Endothelial cell of umbilical vein (primary cell): Measurements from ENCODE around the gene CHIT1.

Experiments used
- MYC ChIP-seq: IDR thresholded peaks from one replicate; pipeline ENCODE4 v1.6.1; 2011; ENCODE audit warnings: mild to moderate bottlenecking, low read depth, low read length
- POLR2A ChIP-seq: IDR thresholded peaks from 2 replicates; pipeline ENCODE4 v1.6.1; 2012; ENCODE audit warnings: low read depth, mild to moderate bottlenecking, control low read depth, low read length
- POLR2AphosphoS5 ChIP-seq: IDR thresholded peaks from 2 replicates; pipeline ENCODE4 v1.6.1; 2012; ENCODE audit warnings: low read depth, mild to moderate bottlenecking, control low read depth, low read length, moderate library complexity; ENCODE audit not compliant: insufficient read depth
- TF ChIP-seq, protein P1 (sequence below), 2 donors: IDR thresholded peaks; 1 replicate in 1 of 2; 2 replicates in 1 of 2; pipeline ENCODE4 v1.5.1; 2011; ENCODE audit warnings: low read length in 2 of 2, mild to moderate bottlenecking in 2 of 2, moderate library complexity in 2 of 2, control low read depth in 1 of 2, inconsistent platforms in 1 of 2, low read depth in 1 of 2; ENCODE audit not compliant: insufficient read depth in 1 of 2; ENCODE audit errors: extremely low read depth in 1 of 2
- TF ChIP-seq, protein P2 (sequence below): IDR thresholded peaks from 2 replicates; pipeline ENCODE4 v1.6.1; 2011; ENCODE audit not compliant: insufficient read depth, insufficient read length

DNA sequence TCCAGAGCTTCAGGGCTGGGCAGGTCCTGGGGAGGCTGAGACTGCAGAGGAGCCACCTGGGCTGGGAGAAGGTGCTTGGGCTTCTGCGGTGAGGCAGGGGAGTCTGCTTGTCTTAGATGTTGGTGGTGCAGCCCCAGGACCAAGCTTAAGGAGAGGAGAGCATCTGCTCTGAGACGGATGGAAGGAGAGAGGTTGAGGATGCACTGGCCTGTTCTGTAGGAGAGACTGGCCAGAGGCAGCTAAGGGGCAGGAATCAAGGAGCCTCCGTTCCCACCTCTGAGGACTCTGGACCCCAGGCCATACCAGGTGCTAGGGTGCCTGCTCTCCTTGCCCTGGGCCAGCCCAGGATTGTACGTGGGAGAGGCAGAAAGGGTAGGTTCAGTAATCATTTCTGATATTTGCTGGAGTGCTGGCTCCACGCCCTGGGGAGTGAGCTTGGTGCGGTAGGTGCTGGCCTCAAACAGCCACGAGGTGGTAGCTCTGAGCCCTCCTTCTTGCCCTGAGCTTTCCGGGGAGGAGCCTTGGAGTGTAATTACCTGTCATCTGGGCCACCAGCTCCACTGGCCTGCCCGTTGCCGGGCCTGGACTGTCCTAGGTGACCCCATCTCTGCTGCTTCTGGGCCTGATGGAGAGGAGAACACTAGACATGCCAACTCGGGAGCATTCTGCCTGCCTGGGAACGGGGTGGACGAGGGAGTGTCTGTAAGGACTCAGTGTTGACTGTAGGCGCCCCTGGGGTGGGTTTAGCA is 63.1 kb downstream of the CHIT1 start:
- TF ChIP-seq POLR2A (no peak), POLR2AphosphoS5 (no peak), MYC (no peak)
- TF ChIP-seq, protein P1, sequence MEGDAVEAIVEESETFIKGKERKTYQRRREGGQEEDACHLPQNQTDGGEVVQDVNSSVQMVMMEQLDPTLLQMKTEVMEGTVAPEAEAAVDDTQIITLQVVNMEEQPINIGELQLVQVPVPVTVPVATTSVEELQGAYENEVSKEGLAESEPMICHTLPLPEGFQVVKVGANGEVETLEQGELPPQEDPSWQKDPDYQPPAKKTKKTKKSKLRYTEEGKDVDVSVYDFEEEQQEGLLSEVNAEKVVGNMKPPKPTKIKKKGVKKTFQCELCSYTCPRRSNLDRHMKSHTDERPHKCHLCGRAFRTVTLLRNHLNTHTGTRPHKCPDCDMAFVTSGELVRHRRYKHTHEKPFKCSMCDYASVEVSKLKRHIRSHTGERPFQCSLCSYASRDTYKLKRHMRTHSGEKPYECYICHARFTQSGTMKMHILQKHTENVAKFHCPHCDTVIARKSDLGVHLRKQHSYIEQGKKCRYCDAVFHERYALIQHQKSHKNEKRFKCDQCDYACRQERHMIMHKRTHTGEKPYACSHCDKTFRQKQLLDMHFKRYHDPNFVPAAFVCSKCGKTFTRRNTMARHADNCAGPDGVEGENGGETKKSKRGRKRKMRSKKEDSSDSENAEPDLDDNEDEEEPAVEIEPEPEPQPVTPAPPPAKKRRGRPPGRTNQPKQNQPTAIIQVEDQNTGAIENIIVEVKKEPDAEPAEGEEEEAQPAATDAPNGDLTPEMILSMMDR (IDR thresholded peaks at IDR 0.05; ENCODE audit: extremely low read depth in 1 of 2, insufficient read depth in 1 of 2, low read depth in 1 of 2, low read length in 2 of 2): no peak
- TF ChIP-seq, protein P2, sequence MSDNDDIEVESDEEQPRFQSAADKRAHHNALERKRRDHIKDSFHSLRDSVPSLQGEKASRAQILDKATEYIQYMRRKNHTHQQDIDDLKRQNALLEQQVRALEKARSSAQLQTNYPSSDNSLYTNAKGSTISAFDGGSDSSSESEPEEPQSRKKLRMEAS: no peak
